ENCODE data around the gene RAB40AL.

DNA sequence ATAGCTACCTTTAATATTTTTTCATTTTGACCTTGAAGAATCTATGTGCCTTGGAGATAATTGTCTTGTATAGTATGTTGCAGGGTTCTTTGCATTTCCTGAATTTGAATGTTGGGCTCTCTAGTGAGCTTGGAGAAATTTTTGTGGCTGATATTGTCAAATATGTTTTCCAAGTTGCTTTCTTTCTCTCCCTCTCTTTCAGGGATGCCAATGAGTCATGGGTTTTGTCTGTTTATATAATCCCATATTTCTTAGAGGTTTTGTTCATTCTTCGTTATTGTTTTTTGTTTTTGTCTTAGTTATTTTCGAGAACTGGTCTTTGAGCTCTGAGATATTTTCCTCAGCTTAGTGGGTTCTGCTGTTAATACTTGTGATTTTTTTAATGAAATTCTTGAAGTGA lies 20.7 kb downstream of the RAB40AL start:
- TF ChIP-seq CTCF (IDR thresholded peaks at IDR 0.05) (no peak), POLR2A (IDR thresholded peaks at IDR 0.05) (no peak)

Data from heart left ventricle (tissue), 13 donors.